GM12873 (cell line): ENCODE results near the gene APEH.

Experiments used
- TF ChIP-seq, protein P1 (sequence below): IDR thresholded peaks from 2 replicates; pipeline ENCODE4 v1.5.1; 2012; ENCODE audit warnings: low read depth, mild to moderate bottlenecking, moderate library complexity, low read length, control low read depth; ENCODE audit not compliant: insufficient read depth; ENCODE audit errors: missing control alignments

The APEH gene

DNA sequence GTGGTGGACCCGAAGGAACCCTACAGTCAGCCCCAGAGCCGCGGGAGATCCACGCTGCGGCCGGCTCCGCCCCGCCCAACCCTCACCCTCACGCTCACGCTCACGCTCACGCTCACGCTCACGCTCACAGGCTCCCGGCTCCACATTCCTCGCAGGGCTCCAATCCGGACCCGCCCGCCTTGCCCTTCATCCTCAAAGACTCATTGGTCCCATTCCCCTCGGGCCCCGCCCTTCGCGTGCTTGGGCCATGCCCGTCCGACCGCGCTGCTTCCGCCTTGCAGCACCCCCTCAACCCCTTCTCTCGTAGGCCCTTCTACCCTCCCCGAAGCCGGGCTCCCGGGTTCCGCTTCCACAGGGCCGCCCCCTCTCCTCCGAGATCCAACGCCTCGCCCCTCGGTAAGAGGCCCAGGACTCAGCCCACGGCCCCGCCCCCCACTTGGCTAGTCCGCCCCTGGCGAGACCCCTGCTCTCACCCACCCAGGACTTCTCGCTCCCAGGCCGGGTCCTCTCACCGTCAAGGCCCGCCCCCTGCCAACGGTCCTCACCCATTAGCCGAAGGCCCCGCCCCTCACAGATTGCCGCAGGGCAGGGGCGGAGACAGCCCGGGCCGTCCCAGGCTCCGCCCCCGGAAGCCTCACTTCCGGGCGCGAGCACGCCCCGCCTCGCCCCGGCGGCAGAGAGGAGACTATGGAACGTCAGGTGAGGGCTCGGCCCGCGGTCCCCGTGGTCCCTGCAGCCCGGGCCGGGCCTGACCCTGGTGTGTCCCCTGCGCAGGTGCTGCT lies at the start of gene APEH:
APEH (plus strand) TSS at position 637 of the 782 bp plus-strand sequence; CDS start at position 688, 51 bp downstream.
- TF ChIP-seq, protein P1, sequence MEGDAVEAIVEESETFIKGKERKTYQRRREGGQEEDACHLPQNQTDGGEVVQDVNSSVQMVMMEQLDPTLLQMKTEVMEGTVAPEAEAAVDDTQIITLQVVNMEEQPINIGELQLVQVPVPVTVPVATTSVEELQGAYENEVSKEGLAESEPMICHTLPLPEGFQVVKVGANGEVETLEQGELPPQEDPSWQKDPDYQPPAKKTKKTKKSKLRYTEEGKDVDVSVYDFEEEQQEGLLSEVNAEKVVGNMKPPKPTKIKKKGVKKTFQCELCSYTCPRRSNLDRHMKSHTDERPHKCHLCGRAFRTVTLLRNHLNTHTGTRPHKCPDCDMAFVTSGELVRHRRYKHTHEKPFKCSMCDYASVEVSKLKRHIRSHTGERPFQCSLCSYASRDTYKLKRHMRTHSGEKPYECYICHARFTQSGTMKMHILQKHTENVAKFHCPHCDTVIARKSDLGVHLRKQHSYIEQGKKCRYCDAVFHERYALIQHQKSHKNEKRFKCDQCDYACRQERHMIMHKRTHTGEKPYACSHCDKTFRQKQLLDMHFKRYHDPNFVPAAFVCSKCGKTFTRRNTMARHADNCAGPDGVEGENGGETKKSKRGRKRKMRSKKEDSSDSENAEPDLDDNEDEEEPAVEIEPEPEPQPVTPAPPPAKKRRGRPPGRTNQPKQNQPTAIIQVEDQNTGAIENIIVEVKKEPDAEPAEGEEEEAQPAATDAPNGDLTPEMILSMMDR: no peak

DNA sequence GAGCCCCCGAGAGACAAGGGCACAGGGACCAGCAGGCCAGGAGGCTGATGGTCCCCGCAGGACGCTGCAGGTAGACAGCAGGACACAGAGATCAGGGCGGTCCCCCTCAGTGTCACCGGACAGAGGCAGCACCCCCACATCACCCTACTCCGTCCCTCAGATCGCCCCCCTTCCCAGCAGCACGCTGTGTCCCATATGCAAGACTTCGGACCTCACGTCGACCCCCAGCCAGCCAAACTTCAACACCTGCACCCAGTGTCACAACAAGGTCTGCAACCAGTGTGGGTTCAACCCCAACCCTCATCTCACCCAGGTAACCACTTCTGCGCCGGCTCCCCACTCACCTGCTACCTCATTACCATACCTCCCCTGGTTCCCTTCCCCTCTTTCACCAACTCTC lies 49.1 kb upstream of the APEH start:
- TF ChIP-seq, protein P1: no peak

DNA sequence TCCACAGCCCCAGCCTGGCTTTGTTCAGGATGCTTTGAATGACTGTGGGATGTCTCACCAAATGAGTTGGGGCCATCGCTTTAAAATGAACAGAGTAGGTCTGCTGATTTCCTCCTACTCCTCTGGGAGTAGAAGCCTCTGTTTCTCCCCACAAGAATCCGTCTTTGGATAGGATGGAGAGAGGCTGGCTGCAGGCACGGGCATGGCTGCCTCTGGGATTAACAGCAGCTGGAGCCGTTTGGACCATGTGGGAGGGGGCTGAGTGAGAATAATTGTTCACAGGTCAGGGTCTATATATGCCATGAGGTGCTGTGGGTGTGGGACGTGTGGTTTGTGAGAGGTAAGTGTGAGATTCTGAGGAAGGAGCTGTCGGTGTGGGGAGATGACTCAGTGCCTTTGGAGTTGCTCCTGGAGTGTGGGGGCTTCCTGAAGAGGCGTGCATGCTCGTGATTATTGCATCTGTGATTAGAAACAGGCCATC lies 48.0 kb upstream of the APEH start:
- TF ChIP-seq, protein P1: no peak

DNA sequence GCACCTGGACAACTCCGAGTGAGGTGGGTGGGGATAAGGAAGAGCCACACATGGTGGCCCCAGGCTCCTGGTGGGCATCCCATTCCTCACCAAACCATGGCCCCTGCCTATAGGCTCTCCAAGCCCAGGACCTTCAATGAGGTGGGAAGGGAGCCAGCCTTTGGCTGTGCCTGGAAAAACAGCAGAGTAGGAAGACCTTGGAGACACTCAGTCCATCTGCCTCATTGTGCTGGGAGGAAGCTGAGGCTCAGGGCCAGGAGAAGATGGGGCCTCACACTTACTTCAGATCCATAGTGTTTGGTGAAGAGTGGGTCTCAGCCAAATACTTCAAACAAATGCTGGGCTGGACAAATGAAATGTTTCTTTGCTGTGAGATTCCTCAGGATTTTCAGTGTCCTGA lies 47.4 kb upstream of the APEH start:
- TF ChIP-seq, protein P1: no peak

DNA sequence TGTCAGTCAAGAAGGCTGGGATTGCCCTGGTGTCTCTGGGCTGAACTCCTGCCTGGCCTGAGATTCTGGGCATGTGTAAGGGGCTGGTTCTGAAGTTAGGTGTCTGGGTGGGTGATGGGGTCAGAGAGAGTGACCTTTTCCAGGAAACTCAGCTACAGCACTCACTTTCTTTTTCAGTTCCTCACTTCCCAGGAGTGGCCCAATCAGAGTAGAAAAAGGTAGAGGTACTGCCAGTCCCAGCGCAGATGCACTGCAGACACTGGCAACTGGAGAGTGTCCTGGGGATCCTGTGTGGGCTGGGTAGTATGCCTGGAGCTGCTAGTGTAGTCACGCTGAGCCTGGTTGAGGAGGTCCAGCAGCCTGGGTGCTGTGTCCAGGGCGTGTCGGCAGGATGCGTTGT lies 46.5 kb upstream of the APEH start:
- TF ChIP-seq, protein P1: no peak

DNA sequence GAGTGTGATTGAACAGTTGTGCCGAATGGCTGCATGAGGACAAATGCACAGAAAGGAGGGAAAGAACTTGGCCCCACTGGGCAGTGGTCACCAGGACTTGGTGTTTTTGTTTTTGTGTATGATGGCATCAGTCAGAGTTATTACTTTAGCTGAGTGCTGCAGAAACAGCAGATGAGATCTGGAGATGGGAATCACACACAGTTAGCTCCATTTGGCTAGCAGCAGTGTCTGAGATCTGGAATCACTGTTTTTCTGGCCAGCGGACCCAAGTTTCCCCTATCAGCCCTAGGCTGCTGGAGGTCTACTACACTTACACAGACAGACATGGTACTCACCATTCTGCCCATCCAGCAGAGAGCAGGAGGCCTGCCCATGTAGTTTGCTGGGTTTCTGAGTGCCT lies 45.9 kb upstream of the APEH start:
- TF ChIP-seq, protein P1: no peak

DNA sequence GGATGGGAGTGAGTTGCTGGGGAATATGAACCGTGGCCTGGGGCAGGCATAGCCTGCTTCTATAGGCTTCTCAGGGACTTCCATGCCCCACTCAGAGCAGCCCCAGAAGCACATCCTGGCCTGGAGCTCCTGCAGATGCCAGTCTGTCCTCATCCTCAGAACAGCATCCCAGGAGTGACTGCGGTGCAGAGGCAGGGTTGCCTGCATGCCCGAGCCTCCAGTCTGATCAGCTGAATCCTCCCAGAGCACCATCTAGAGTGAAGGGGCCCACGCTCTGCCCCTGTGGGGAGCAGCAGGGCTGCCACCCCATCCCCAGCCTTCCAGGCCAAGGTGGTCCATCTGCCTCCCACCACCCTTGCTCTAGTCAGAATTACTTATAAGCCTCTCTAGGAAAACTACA lies 44.7 kb upstream of the APEH start:
- TF ChIP-seq, protein P1: no peak
